Smooth muscle cell (in vitro differentiated cells): ENCODE data around the gene BNC2. TPM values are rescaled to one million over a fixed set of nuclear protein-coding genes. Genes with fewer than 3 reads are reported as not detected.

ENCODE experiments used
- DNase-seq: peaks from one replicate; lab custom pipeline; 2025; ENCODE audit not compliant: unreplicated experiment; lab: John Stamatoyannopoulos, UW
- H2AFZ ChIP-seq: fragments of 200-600 bp; sonication (generic); 2 replicates; pipeline ENCODE4 v1.6.0; 2016; ENCODE audit warnings: antibody characterized with exemption, low read depth, mild to moderate bottlenecking
- H3F3A ChIP-seq: fragments of 200-600 bp; sonication (generic); 2 replicates; pipeline ENCODE4 v1.6.0; 2017; ENCODE audit warnings: antibody characterized with exemption, low read depth
- H3K27ac ChIP-seq: fragments of 200-600 bp; sonication (generic); 2 replicates; pipeline ENCODE4 v1.5.1; 2016; ENCODE audit warnings: low read depth, mild to moderate bottlenecking
- H3K27me3 ChIP-seq: fragments of 200-600 bp; sonication (generic); 2 replicates; pipeline ENCODE4 v1.6.1; 2016; ENCODE audit warnings: low read depth, mild to moderate bottlenecking
- H3K36me3 ChIP-seq: fragments of 200-600 bp; sonication (generic); 2 replicates; pipeline ENCODE4 v1.5.1; 2016; ENCODE audit warnings: low read depth
- H3K4me1 ChIP-seq: fragments of 200-600 bp; sonication (generic); 2 replicates; pipeline ENCODE4 v1.5.1; 2016; ENCODE audit warnings: low read depth
- H3K4me2 ChIP-seq: fragments of 200-600 bp; sonication (generic); 2 replicates; pipeline ENCODE4 v1.6.0; 2016; ENCODE audit warnings: mild to moderate bottlenecking
- H3K4me3 ChIP-seq: fragments of 200-600 bp; sonication (generic); 2 replicates; pipeline ENCODE4 v1.5.1; 2016; ENCODE audit warnings: mild to moderate bottlenecking
- H3K79me2 ChIP-seq: fragments of 200-600 bp; sonication (generic); 2 replicates; pipeline ENCODE4 v1.6.0; 2016; ENCODE audit warnings: low read depth, mild to moderate bottlenecking
- H3K9ac ChIP-seq: fragments of 200-600 bp; sonication (generic); 2 replicates; pipeline ENCODE4 v1.6.0; 2016; ENCODE audit warnings: low read depth
- H3K9me3 ChIP-seq: fragments of 200-600 bp; sonication (generic); replicated peaks from 2 replicates; pipeline ENCODE4 v1.5.1; 2016; ENCODE audit warnings: low read depth
- H4K20me1 ChIP-seq: fragments of 200-600 bp; sonication (generic); 2 replicates; pipeline ENCODE4 v1.6.0; 2016; ENCODE audit warnings: low read depth
- CTCF ChIP-seq: fragments of 200-600 bp; sonication (generic); IDR thresholded peaks from 2 replicates; pipeline ENCODE4 v1.5.1; 2017; ENCODE audit warnings: borderline replicate concordance, mild to moderate bottlenecking, antibody characterized with exemption; ENCODE audit not compliant: insufficient read depth, poor library complexity, severe bottlenecking
- WGBS: methylation state at CpG from one replicate; pipeline ENCODE4 v1.1.7; 2016; ENCODE audit warnings: low lambda C conversion rate; 5-methylcytosine and 5-hydroxymethylcytosine counted together
- polyA plus RNA-seq: library from polyadenylated mRNA; unstranded; fragments of >200 nt; fragmentation: Nextera tagmentation; extraction: Ambion mirVana; gene quantifications from 2 replicates; pipeline ENCODE4 v1.2.1, GENCODE V29; 2016
- total RNA-seq: library from RNA; depleted of rRNA; stranded (reverse); fragments of >200 nt; gene quantifications from 2 replicates; pipeline ENCODE4 v1.2.3, GENCODE V29; 2014

BNC2 gene
- total and polyA plus RNA-seq, 2 experiments from 2014 or later: 11.6 to 13.5 TPM

- H3K4me3 ChIP-seq: no peak overlapping the region
- no peaks in the 10 kb centered on the region for H3K27me3 ChIP-seq
- no peak overlapping the region for H3K4me2 ChIP-seq
- H3K27ac ChIP-seq: peak overlapping the region; percentile 95
- peaks cover 6% of the 10 kb centered on the region for H3F3A ChIP-seq
- H3K4me1 ChIP-seq: peaks cover 28% of the 10 kb centered on the region
- no peak for DNase-seq
- H3K79me2 ChIP-seq: no peaks in the 10 kb centered on the region
- TF ChIP-seq CTCF: no peak
- WGBS: 84% methylated on average over 6 of the region's 6 CpGs
- H4K20me1 ChIP-seq: no peaks in the 10 kb centered on the region
- H2AFZ ChIP-seq: no peak overlapping the region
- H3K9me3 ChIP-seq: no peaks in the 10 kb centered on the region
- no peaks in the 10 kb centered on the region for H3K36me3 ChIP-seq
- no peak overlapping the region for H3K9ac ChIP-seq
Observed at GRCh38 chr9:16418721-16419120, 451.7 kb downstream of the BNC2 start.

- H4K20me1 ChIP-seq: no peaks in the 10 kb centered on the region
- no peaks in the 10 kb centered on the region for H3K36me3 ChIP-seq
- no peak overlapping the region for H2AFZ ChIP-seq
- H3K4me1 ChIP-seq: peaks cover 35% of the 10 kb centered on the region
- H3K4me2 ChIP-seq: peak overlapping the region; percentile 76
- H3F3A ChIP-seq: peaks cover 6% of the 10 kb centered on the region
- peak overlapping the region; percentile 95 for H3K27ac ChIP-seq
- TF ChIP-seq CTCF: no peak
- WGBS: 45% methylated on average over 3 of the region's 3 CpGs
- no peak for DNase-seq
- no peaks in the 10 kb centered on the region for H3K9me3 ChIP-seq
- no peaks in the 10 kb centered on the region for H3K27me3 ChIP-seq
- peak overlapping the region; percentile 22 for H3K4me3 ChIP-seq
- H3K79me2 ChIP-seq: no peaks in the 10 kb centered on the region
- peak overlapping the region; percentile 79 for H3K9ac ChIP-seq
Observed at GRCh38 chr9:16417749-16418148, 452.7 kb downstream of the BNC2 start.

- WGBS: 11% methylated on average over 3 of the region's 3 CpGs
- H3K36me3 ChIP-seq: no peaks in the 10 kb centered on the region
- H3F3A ChIP-seq: peaks cover 6% of the 10 kb centered on the region
- peak overlapping the region; percentile 76 for H3K4me2 ChIP-seq
- DNase-seq: no peak
- H2AFZ ChIP-seq: no peak overlapping the region
- TF ChIP-seq CTCF: no peak
- H3K4me1 ChIP-seq: peaks cover 35% of the 10 kb centered on the region
- H3K27me3 ChIP-seq: no peaks in the 10 kb centered on the region
- H3K4me3 ChIP-seq: peak overlapping the region; percentile 22
- peak overlapping the region; percentile 95 for H3K27ac ChIP-seq
- no peaks in the 10 kb centered on the region for H3K9me3 ChIP-seq
- peak overlapping the region; percentile 79 for H3K9ac ChIP-seq
- H3K79me2 ChIP-seq: no peaks in the 10 kb centered on the region
- H4K20me1 ChIP-seq: no peaks in the 10 kb centered on the region
Observed at GRCh38 chr9:16417161-16417560, 453.3 kb downstream of the BNC2 start.

GRCh38 chr9:16414451-16414850, 456.0 kb downstream of the BNC2 start:
- DNase-seq: no peak

More at GRCh38 chr9:16414451-16414850, 456.0 kb downstream of the BNC2 start:
- TF ChIP-seq CTCF: no peak
- Histone ChIP-seq H3K27ac (peak overlapping the region; percentile 95), H3K36me3 (no peaks in the 10 kb centered on the region), H3K79me2 (no peaks in the 10 kb centered on the region), H3K4me1 (peaks cover 27% of the 10 kb centered on the region), H3K9ac (no peak overlapping the region), H3F3A (peaks cover 6% of the 10 kb centered on the region), H3K9me3 (no peaks in the 10 kb centered on the region), H3K4me3 (no peak overlapping the region), H4K20me1 (no peaks in the 10 kb centered on the region), H3K27me3 (no peaks in the 10 kb centered on the region), H3K4me2 (peak overlapping the region; percentile 33), H2AFZ (no peak overlapping the region)
- WGBS: 76% methylated on average over 3 of the region's 3 CpGs
